GM21528 (cell line): ENCODE results near the gene CEND1.
"Not testable (repeated sequence)": the region's sequence is repeated elsewhere in the genome, so short reads cannot be mapped to it uniquely, and the experiment has no call there.

Source experiments
- ATAC-seq: cut with Tn5 transposase; IDR thresholded peaks from one replicate; pipeline ENCODE4 v1.9.1; 2021; ENCODE audit warnings: mild to moderate bottlenecking, moderate library complexity; ENCODE audit not compliant: unreplicated experiment, low FRiP score

CEND1 gene

DNA sequence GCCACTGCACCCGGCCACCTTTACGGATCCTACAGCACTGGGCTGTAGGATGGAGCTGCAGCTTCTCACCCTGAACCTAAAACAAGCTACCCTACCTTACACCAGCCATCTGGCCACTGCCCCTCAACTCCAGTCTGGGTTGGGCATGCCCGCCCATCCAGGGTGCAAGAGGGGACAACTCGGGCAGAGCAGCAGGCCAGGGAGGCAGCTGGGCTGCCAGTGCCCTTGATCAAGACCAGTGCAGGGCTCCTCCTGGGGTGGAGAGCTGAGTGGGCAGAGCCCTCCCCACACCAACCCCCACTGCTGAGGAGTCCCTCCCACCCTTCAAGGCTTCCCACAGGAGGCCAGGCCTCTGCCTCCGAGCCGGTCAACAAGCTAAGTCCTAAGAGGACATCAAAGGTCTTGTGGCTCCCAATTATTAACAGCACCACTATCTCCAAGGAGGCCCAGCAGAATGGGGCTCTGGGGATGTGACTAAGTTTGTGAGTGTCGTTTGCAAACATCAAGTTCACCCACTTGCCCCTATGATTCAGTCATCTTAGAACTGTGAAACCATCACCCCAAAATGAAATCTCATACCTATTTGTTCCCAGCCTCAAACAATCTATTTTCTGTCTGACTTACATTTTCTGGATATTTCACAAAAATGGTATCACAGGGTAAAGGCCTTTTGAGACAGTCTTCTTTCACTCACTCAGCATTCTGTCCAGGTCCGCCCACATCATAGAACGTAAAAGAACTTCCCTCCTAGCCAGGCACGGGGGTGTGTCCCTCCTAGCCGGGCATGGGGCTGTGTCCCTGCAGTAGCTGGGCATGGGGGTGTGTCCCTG is 23.6 kb downstream of the CEND1 start:
- no peak for ATAC-seq

DNA sequence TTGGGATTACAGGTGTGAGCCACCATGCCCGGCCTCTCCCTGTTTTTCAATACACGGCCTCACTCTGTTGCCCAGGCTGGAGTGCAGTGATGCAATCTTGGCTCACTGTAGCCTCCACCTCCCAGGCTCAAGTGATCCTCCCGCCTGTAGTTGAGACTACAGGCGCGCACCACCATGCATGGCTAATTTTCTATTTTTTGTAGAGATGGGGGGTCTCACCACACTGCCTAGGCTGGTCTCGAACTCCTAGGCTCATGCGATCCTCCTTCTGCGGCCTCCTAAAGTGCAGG is 24.1 kb downstream of the CEND1 start:
- no peak for ATAC-seq

DNA sequence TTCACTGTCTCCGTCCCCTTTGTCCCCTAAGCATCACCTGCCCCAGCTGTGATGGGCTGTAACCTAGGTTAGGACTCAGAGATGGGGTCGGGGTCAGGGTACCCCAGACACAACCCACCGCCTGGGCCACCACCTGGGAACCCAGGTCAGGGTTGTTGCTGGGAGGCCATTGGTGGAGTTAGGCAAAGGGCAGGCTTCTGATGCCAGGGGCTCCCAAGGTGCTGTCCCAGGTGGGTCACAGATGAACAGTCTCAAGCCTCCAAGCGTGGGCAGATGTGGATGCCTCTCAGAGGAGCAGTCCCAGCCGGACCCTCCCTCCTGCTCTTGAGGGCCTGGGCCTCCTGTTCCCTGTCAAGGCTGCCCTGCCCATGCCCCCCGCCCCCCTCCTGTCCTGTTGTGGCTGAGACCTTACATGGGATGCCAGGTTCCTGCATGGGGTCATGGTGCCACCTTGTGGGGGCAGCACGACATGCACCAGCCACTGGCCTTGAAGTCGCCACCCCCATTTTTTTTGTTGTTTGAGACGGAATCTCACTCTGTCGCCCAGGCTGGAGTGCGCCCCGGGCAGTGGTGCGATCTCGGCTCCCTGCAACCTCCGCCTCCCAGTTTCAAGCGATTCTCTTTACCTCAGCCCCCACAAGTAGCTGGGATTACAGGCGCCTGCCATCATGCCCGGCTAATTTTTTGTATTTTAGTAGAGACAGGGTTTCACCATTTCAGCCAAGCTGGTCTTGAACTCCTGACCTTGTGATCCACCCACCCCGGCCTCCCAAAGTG is 24.7 kb downstream of the CEND1 start:
- ATAC-seq, result no peak

GRCh38 chr11:764322-765024 is 25.4 kb downstream of the CEND1 start:
- ATAC-seq, result no peak

GRCh38 chr11:763549-764321 is 26.2 kb downstream of the CEND1 start:
- no peak for ATAC-seq

DNA sequence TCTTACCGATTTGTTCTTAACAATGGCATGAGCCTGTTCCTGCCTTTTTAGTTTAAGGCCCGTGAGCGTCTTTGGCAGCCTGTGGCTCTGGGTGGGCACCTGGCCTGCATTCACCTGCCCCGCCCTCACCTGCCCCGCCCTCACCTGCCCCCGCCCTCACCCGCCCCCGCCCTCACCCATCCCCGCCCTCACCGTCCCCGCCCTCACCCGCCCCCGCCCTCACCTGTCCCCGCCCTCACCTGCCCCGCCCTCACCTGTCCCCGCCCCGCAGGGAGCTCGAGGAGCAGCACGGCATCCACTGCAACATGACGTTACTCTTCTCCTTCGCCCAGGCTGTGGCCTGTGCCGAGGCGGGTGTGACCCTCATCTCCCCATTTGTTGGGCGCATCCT is 26.8 kb downstream of the CEND1 start:
- no peak for ATAC-seq

- no peak for ATAC-seq
Measured at GRCh38 chr11:762421-763072, 27.3 kb downstream of the CEND1 start.

DNA sequence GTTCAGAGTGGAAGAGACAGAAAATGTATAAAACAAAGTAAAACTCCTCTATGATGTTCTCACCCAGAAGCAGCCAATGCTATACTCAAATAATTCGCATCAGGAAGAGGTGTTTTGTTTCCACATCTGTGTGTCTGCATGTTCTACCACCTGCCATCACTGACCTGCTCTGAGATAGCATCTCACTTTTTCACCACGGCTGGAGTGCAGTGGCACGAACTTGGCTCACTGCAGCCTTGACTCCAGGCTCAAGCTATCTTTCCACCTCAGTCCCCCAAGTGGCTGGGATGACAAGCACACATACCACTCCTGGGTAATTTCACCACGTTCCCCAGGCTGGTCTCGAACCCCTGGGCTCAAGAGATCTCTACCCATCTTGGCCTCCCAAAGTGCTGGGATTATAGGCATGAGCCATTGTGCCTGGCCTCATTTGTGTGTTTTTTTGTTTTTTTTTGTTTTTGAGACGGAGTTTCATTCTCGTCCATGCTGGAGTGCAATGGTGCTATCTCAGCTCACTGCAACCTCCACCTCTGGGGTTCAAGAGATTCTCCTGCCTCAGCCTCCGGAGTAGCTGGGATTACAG is 28.3 kb downstream of the CEND1 start:
- no peak for ATAC-seq

GRCh38 chr11:760236-760635 is 29.7 kb downstream of the CEND1 start:
- ATAC-seq, result no peak

GRCh38 chr11:749731-750130 is 40.2 kb downstream of the CEND1 start:
- no peak for ATAC-seq

GRCh38 chr11:748007-748359 is 41.9 kb downstream of the CEND1 start:
- peak; percentile 11 for ATAC-seq

- peak; percentile 85 for ATAC-seq
Measured at GRCh38 chr11:747158-748006, 42.5 kb downstream of the CEND1 start, which contains the start of gene TALDO1. TALDO1 (plus strand) TSS chr11:747464; CDS start chr11:747482, 18 bp downstream.

- peak; percentile 8 for ATAC-seq
Measured at GRCh38 chr11:746289-747157, 43.4 kb downstream of the CEND1 start.

- ATAC-seq, result no peak
Measured at GRCh38 chr11:745428-745827, 44.5 kb downstream of the CEND1 start.

DNA sequence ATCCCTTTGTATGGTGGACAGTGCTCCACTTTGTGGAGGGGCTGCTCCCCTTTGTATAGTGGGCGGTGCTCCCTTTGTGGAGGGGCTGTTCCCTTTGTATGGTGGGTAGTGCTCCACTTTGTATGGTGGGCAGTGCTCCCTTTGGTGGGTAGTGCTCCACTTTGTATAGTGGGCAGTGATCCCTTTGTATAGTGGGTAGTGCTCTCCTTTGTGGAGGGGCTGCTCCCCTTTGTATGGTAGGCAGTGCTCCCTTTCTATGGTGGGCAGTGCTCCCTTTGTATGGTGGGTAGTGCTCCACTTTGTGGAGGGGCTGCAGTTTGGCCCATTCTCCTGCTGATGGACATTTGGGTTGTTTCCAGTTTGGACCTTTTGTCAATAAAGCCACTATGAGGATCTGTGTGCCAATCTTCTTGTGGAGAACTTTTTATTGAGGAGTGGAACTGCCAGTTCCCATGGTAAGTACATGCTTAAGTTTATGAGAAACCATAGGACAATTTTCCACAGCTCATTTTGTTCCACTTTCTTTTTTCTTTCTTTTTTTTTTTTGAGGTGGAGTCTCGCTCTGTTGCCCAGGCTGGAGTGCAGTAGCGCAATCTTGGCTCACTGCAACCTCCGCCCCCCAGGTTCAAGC is 47.2 kb downstream of the CEND1 start:
- ATAC-seq, result no peak

DNA sequence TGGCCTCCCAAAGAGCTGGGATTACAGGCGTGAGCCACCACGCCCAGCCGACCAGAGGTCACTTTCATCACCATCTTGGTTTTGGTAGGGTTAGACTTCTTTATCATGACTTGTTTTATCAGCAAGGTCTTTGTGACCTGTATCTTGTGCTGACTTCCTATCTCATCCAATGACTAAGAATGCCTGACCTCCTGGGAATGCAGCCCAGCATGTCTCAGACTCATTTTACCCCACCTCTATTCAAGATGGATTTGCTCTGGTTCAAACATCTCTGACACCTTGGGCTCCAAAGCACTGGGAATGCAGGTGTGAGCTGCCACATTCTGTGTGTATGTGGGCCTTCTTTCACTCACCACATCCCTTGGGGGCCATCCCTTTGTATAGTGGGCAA is 47.7 kb downstream of the CEND1 start:
- ATAC-seq, result no peak

DNA sequence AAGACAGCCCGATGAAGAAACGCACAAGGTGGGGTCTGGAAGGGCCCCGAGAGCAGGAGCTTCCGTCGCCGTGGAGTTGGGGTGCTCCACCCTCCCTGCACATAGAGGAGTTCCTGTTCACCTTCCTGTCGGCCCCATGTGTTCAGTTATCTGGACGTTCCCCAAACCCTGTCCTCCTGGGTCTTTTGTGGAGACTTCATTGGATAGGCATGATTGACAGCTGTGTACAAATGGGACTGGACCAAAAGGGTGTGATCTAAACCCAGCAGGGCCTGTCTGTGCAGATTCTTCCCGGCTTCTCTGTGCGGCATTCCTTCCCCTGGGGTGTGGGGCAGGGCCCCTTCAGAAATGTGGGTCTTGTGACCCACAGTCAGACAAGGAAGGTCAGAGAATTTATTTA is 52.0 kb downstream of the CEND1 start:
- ATAC-seq, result not testable (repeated sequence)

DNA sequence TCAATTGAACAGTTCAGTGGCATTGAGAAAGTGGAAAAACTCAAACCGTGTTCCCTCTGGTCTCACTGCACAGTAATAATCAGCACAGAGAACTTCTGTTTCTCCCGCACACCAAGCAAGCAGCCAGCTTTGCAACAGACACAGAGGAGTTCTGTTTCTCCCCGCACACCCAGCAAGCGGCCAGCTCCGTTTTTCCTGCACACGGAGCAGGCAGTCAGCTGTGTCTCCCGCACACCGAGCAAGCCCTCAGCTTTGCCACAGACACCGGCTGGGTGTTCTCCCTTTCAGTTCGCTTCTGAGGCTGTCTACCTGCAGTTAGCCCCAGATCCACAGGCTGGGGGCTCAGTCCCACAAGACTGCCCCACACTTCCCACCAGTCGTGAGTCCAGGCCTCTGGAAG is 52.5 kb downstream of the CEND1 start:
- no peak for ATAC-seq
